LHCN-M2 (cell line): ENCODE results near the gene UGT1A10. TPM values are rescaled to one million over a fixed set of nuclear protein-coding genes. Genes with fewer than 3 reads are reported as not detected.
"Not testable (repeated sequence)": the region's sequence is repeated elsewhere in the genome, so short reads cannot be mapped to it uniquely, and the experiment has no call there.

Experiments
- DNase-seq: peaks from one replicate; pipeline ENCODE4 v3.0.0-alpha.2; 2012; ENCODE audit warnings: low read depth
- total RNA-seq: library from RNA; depleted of rRNA; stranded (reverse); fragments of >200 nt; gene quantifications from 2 replicates; pipeline ENCODE4 v1.2.3, GENCODE V29; 2014

UGT1A10 gene
- total RNA-seq, 1 experiment from 2014 or later = not detected

GRCh38 chr2:233655943-233656342, 19.7 kb downstream of the UGT1A10 start:
- not testable (repeated sequence) for DNase-seq

- no peak for DNase-seq
Measured at GRCh38 chr2:233656443-233656842, 20.2 kb downstream of the UGT1A10 start.

GRCh38 chr2:233658610-233659009, 22.4 kb downstream of the UGT1A10 start:
- DNase-seq = no peak

- no peak for DNase-seq
Measured at GRCh38 chr2:233663911-233664310, 27.7 kb downstream of the UGT1A10 start.

GRCh38 chr2:233668605-233669260, 32.5 kb downstream of the UGT1A10 start:
- no peak for DNase-seq

GRCh38 chr2:233671290-233672161, 35.3 kb downstream of the UGT1A10 start, which contains the start of gene UGT1A9:
UGT1A9 (plus strand) TSS chr2:233671898; CDS start chr2:233671935, 37 bp downstream.
- DNase-seq = no peak

GRCh38 chr2:233672886-233673285, 36.6 kb downstream of the UGT1A10 start:
- no peak for DNase-seq

GRCh38 chr2:233673896-233674295, 37.6 kb downstream of the UGT1A10 start:
- DNase-seq = no peak

GRCh38 chr2:233674314-233674713, 38.1 kb downstream of the UGT1A10 start:
- no peak for DNase-seq

- no peak for DNase-seq
Measured at GRCh38 chr2:233674995-233675394, 38.7 kb downstream of the UGT1A10 start.

- no peak for DNase-seq
Measured at GRCh38 chr2:233676046-233676445, 39.8 kb downstream of the UGT1A10 start.

- no peak for DNase-seq
Measured at GRCh38 chr2:233679196-233679595, 42.9 kb downstream of the UGT1A10 start.

GRCh38 chr2:233680361-233681045, 44.3 kb downstream of the UGT1A10 start:
- DNase-seq = no peak

GRCh38 chr2:233681521-233682099, 45.4 kb downstream of the UGT1A10 start, which contains the start of gene UGT1A7:
UGT1A7 (plus strand) TSS chr2:233681901; CDS start chr2:233681938, 37 bp downstream.
- DNase-seq = no peak

- no peak for DNase-seq
Measured at GRCh38 chr2:233684640-233685039, 48.4 kb downstream of the UGT1A10 start.

GRCh38 chr2:233686928-233687327, 50.7 kb downstream of the UGT1A10 start:
- no peak for DNase-seq

- no peak for DNase-seq
Measured at GRCh38 chr2:233688341-233688740, 52.1 kb downstream of the UGT1A10 start.

GRCh38 chr2:233689031-233689430, 52.8 kb downstream of the UGT1A10 start:
- DNase-seq = no peak

- DNase-seq = no peak
Measured at GRCh38 chr2:233689501-233689900, 53.3 kb downstream of the UGT1A10 start.

GRCh38 chr2:233690444-233690843, 54.2 kb downstream of the UGT1A10 start:
- DNase-seq = no peak
